GM19468 (cell line): ENCODE data around the gene ATXN7.
A peak's percentile ranks its signal among the peaks of the same experiment; 100 is the strongest.

Experiments used
- ATAC-seq: cut with Tn5 transposase; IDR thresholded peaks from one replicate; pipeline ENCODE4 v1.9.1; 2021; ENCODE audit warnings: mild to moderate bottlenecking, moderate library complexity, moderate number of reproducible peaks; ENCODE audit not compliant: unreplicated experiment; ENCODE audit errors: extremely low read depth

Gene ATXN7

GRCh38 chr3:64002233-64002632, 138.6 kb downstream of the ATXN7 start:
- no peak for ATAC-seq

GRCh38 chr3:64003589-64003988, 139.9 kb downstream of the ATXN7 start:
- ATAC-seq: no peak

DNA sequence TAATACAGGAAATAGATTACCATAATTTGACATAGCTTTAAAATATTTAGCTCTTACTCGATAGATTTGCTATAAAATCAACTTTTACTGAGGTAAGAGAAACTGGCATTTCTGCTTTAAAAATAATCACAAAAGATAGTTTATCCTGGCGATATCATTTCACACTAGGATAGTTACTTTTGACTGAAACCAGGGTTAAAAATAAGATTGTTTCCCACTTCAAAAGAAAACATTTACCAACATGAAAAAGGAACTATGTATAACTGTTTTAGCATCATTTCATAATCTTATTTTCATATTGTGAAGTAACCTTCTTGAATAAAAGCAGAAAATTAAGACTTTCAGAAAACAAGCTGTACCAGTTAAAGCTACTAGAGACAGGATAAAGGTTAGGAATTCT, 144.3 kb downstream of the ATXN7 start:
- no peak for ATAC-seq

GRCh38 chr3:64008487-64009351, 145.1 kb downstream of the ATXN7 start:
- no peak for ATAC-seq

- no peak for ATAC-seq
Measured at GRCh38 chr3:64009528-64009927, 145.9 kb downstream of the ATXN7 start.

DNA sequence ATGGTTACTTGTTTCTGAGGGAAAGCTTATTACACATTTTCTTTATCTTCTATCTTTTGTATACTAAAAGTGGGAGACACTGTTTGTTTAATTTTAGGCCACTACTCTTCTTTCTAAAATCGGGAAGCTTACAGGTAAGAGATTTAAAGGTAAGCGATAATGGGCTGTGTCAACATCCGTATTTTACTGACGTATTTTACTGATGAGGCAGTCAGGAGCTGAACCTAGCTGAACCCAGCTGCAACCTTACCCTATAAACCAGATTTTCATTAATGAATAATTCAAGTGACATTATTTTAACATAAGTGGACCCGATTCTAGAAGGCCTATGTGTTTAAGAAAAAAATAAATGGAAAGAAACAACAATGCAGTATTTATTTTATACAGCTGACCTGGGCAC, 146.5 kb downstream of the ATXN7 start:
- no peak for ATAC-seq

GRCh38 chr3:64011685-64012084, 148.0 kb downstream of the ATXN7 start:
- ATAC-seq: no peak

- ATAC-seq: no peak
Measured at GRCh38 chr3:64016941-64017620, 153.4 kb downstream of the ATXN7 start.

GRCh38 chr3:64019271-64019670, 155.6 kb downstream of the ATXN7 start:
- no peak for ATAC-seq

DNA sequence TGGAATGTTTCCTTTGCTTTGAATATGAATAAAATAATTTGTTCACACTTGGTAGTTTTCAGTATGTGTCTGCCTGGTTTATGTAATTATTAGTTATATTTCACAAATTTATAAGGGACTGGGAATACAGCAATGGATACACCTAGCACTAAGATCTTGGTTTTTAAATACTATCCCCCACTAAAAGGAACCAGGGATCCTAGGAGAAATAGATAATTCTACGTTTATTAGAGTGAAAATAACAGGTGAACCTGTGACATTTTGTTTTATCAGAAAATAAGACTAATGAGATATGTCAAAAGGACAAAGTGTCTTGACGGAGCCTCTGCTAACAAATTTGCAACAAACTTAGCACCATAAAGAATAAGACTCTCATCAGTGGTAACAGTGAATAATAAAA, 156.2 kb downstream of the ATXN7 start:
- no peak for ATAC-seq

DNA sequence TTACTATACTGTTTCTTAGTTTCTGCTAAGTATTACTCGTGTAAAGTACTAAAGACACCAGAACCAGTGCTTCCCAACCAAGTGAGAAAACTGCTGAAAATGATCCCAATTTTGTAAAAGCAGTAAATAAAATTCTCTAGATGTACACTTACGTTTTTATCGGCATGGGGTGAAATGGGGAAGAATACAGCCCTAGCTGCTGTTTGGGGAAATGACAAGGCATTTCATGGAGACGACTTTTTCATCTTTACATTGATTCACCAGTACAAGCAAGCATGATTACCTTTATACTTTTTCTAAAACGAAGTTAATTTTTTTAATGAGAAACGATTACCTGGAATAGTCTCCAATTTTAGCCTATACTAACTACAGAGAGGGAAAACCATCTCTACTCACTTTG, 158.3 kb downstream of the ATXN7 start:
- no peak for ATAC-seq

DNA sequence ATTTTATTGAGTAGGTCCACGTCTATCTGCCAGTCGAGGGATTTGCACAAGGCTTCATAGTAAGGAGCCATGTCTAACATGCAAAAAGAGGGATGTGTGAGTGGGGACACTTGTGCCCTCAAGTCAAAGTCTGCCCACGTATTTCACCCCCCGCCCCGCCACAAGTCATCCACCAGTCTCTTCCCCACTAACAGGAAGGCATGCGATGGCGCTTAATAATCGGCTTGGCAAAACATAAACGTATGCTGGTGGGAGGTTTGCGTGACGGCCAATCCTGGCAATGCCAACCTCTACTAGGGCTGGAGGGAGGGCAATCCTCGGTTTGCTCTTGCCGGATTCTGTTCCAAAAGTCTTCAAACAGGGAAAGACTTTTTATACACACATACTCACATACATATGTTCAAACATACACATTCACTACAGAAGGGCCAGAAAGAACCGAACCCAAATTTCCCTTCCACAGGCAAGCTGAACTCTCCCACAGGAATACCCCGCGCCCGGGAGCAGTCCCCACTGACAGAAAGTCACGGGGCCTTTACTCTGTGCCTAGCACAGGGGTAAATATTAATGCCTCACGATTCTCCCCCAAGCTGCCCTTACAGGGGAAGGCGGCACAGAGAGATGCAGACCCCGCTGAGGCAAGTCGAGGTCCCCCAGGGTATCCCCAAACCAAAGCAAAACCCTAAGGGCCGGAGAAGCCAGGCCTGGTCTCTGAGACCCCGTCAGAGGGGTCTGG, 159.0 kb downstream of the ATXN7 start:
- no peak for ATAC-seq

DNA sequence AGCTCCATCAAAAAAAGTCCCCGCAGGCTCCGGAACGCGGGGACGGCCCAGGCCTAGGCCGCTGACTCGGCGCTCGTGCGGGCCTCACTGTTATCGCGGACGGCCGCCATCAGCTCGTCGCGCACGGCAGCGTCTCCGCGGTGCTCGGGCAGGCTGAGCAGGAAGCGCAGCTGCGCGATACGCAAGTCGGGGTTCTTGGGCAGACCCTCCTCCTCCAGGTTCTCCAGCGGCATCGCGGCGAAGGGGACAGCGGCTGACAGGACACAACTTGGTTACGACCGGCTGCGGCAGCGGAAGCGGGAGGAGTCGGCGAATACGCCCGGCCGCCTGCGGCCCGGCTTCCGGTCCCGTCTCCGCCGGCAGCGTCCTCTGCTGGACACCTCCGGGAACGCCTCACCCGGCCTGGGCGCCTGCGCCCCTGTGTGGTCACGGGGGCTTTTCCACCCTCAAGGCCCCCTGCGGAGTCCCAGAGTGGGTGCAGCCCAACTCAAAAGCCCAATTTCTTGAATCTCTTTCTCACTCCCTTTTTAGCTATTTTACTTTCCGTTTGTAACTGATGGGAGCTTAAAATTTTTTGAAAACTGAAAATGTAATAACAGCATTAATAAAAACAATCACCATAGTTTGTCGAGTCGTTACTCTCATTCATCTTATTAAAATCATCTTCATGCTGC, 159.7 kb downstream of the ATXN7 start, which contains the start of gene PSMD6:
Gene PSMD6 (minus strand): TSS at position 308 of the 674 bp plus-strand sequence. CDS start 75 bp downstream, at position 233.
- ATAC-seq: peak; percentile 97

DNA sequence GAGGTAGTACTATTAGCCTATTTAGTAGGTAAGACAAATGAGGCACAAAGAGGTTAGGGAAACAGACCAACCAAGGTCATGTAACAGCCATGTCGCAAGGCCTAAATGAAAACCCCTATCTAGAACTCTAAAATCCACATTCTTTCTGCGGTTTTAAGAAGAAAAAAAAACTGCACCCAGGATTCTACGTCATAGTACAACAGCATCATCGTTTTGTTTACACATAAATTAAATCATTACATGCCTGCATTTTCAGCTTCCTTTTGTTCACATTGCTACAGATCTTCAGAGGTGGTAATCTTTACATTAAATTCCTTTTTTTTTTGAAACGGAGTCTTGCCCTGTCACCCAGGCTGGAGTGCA, 160.2 kb downstream of the ATXN7 start:
- ATAC-seq: no peak

DNA sequence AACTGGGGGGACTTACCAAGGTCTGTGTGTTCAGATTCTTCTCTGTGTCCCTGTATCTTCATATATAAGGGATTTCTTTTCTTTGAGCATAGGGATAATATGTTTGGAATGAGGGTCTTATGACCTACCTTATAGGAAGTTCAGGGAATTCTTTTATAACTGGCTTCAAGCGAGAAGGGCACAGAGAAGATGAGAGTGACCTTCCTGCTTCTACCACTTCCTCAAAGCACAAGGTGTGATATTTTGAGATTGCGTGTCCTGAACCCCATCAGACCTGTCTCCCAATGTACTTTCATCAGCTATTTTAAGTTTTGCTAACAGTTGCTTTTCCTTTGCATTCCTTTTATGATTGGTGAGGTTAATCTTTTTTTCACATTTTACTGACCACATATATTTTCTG, 162.7 kb downstream of the ATXN7 start:
- ATAC-seq: no peak

DNA sequence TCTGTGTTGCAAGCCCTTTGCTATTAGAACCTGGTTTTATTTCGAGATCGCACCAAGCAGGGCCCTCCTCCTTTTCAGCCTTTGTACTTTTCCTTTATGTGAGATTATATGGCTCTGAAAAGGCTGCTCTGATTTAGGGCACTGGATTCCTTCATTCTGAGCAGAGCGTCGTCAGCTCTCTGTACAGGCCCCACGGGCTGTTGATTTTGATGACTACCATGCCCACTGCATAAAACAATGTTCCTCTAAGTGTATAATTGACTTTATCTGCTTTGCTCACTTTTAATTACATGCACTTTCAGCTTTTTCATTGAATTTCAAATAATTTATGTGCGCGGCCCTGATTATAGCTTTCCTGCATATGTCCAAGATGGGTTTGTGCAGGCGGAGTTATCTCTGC, 164.0 kb downstream of the ATXN7 start:
- ATAC-seq: no peak

- ATAC-seq: no peak
Measured at GRCh38 chr3:64028754-64029153, 165.1 kb downstream of the ATXN7 start.

DNA sequence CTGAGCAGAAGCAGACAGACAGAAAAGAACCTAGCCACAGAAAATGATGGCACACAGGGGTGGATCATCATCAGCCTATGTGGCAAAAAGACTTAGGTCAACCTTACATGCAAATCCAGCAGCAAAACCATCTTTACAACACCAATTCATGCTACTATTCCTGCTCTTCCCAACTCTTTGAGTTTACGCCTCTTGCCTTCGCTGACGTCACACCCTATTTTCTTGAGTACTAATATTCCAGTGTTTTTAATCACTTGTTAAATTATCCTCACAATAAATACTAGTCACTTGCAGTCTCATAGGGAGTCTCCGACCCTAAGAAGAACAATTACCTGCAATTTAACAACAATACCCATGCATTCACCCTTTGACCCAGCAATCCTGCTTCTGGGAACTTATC, 165.6 kb downstream of the ATXN7 start:
- ATAC-seq: no peak

GRCh38 chr3:64030741-64031140, 167.1 kb downstream of the ATXN7 start:
- peak; percentile 71 for ATAC-seq
